Measurements from ENCODE around the gene ZNF440.

DNA sequence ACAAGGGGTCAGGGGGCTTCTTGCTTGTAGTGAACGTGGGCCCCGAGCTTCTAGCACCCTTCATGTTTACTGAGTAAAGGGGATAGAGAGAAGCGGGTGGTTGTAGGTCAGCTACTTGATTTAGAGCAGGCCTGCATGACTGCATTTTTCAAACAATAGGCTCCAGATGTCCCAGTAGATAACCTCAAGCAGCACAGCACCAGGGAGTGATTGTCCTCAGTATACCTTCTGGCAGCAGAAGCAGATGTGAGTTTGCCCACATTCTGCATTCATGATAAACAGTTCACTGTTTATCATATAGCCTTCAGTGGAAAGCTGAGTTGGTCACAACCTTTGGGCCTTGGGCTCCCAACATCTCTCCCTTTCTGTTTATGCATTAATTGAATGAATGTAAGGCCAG, 39.3 kb downstream of the ZNF440 start:
- TF ChIP-seq ZFP30 (CRISPR knock-in tag; IDR thresholded peaks at IDR 0.05) (no peak), ZNF8 (CRISPR knock-in tag; IDR thresholded peaks at IDR 0.05) (no peak), ESRRG (CRISPR knock-in tag; IDR thresholded peaks at IDR 0.05) (no peak)
